Fibroblast of mammary gland (primary cell): ENCODE data around the gene ELF1.

Experiments
- DNase-seq: peaks from one replicate; pipeline ENCODE4 v3.0.0-alpha.2; 2010; ENCODE audit warnings: low read depth
- H3K4me3 ChIP-seq: 2 replicates; pipeline ENCODE4 v1.5.1; 2011; ENCODE audit warnings: low read depth, mild to moderate bottlenecking, low read length, moderate library complexity; ENCODE audit not compliant: control insufficient read depth
- CTCF ChIP-seq: conservative IDR thresholded peaks from 2 replicates; pipeline ENCODE4 v1.5.1; 2011; ENCODE audit warnings: low read depth, low read length, inconsistent platforms; ENCODE audit not compliant: control insufficient read depth, insufficient read depth

Gene ELF1

GRCh38 chr13:40983725-40984667, 35.1 kb downstream of the ELF1 start:
- H3K4me3 ChIP-seq = no peak overlapping the region
- TF ChIP-seq CTCF = no peak
- DNase-seq = no peak

- DNase-seq = peak; percentile 45
- no peak overlapping the region for H3K4me3 ChIP-seq
- TF ChIP-seq CTCF = no peak
Measured at GRCh38 chr13:40983259-40983658, 35.9 kb downstream of the ELF1 start.

- no peak for TF ChIP-seq CTCF
- peak; percentile 51 for DNase-seq
- no peak overlapping the region for H3K4me3 ChIP-seq
Measured at GRCh38 chr13:40982772-40983171, 36.3 kb downstream of the ELF1 start.

GRCh38 chr13:40981949-40982348, 37.2 kb downstream of the ELF1 start:
- no peak overlapping the region for H3K4me3 ChIP-seq
- DNase-seq = no peak
- TF ChIP-seq CTCF = no peak

GRCh38 chr13:40981361-40981760, 37.8 kb downstream of the ELF1 start:
- no peak for TF ChIP-seq CTCF
- H3K4me3 ChIP-seq = no peak overlapping the region
- peak; percentile 26 for DNase-seq

- TF ChIP-seq CTCF = no peak
- DNase-seq = no peak
- H3K4me3 ChIP-seq = no peak overlapping the region
Measured at GRCh38 chr13:40980461-40980860, 38.7 kb downstream of the ELF1 start.
